ENCODE results near the gene ARMCX1.
A peak's percentile ranks its signal among the peaks of the same experiment; 100 is the strongest.

GRCh38 chrX:101595739-101596419, 45.5 kb downstream of the ARMCX1 start:
- TF ChIP-seq CTCF (IDR thresholded peaks at IDR 0.05) (peak; percentile 54 to 63 (median 56)), POLR2A (IDR thresholded peaks at IDR 0.05; ENCODE audit: low read depth) (no peak), EP300 (IDR thresholded peaks at IDR 0.05) (no peak), POLR2AphosphoS5 (IDR thresholded peaks at IDR 0.05) (no peak)

Data from esophagus muscularis mucosa (tissue), 4 donors.